A673 (cell line): Measurements from ENCODE around the gene RNF115. TPM values are rescaled to one million over a fixed set of nuclear protein-coding genes. Genes with fewer than 3 reads are reported as not detected.

Experiments
- BruUV-seq: library from RNA; stranded (reverse); fragments of 400-500 nt; replicated peaks from 2 replicates; lab custom pipeline; 2021; lab: Mats Ljungman, UMichigan
- CTCF ChIA-PET: fragments of 300-600 bp; sonication (Branson Sonifier 250); formaldehyde crosslinking; loops from one replicate; lab custom pipeline; 2022; ENCODE audit warnings: antibody characterized with exemption; lab: Charles Lee
- POLR2A ChIA-PET: fragments of 300-600 bp; sonication (Branson Sonifier 250); formaldehyde crosslinking; loops from one replicate; lab custom pipeline; 2022; ENCODE audit warnings: antibody characterized with exemption; ENCODE audit not compliant: low non-redundant PET; lab: Charles Lee
- DNase-seq: peaks from one replicate; pipeline ENCODE4 v3.0.0-alpha.2; 2015; ENCODE audit warnings: low spot score
- H3K27ac ChIP-seq: fragments of 200-600 bp; sonication (generic); 2 replicates; pipeline ENCODE4 v1.5.1; 2016; ENCODE audit warnings: mixed run types, low read depth, mild to moderate bottlenecking, mixed read lengths, antibody characterized with exemption, low read length; ENCODE audit not compliant: poor library complexity, severe bottlenecking
- H3K27me3 ChIP-seq: fragments of 200-600 bp; sonication (generic); replicated peaks from 2 replicates; pipeline ENCODE4 v1.6.1; 2017; ENCODE audit warnings: mixed run types, low read depth, mild to moderate bottlenecking, mixed read lengths, antibody characterized with exemption, low read length; ENCODE audit not compliant: insufficient read depth, poor library complexity
- H3K36me3 ChIP-seq: fragments of 200-600 bp; sonication (generic); 2 replicates; pipeline ENCODE4 v1.6.1; 2016; ENCODE audit warnings: mixed run types, mild to moderate bottlenecking, mixed read lengths, antibody characterized with exemption, low read length; ENCODE audit not compliant: insufficient read depth, poor library complexity, severe bottlenecking
- H3K4me1 ChIP-seq: fragments of 200-600 bp; sonication (generic); 2 replicates; pipeline ENCODE4 v1.6.1; 2017; ENCODE audit warnings: mixed run types, mild to moderate bottlenecking, mixed read lengths, antibody characterized with exemption, low read length; ENCODE audit not compliant: insufficient read depth, poor library complexity, severe bottlenecking
- H3K4me3 ChIP-seq: fragments of 200-600 bp; sonication (generic); 2 replicates; pipeline ENCODE4 v1.5.1; 2016; ENCODE audit warnings: low read depth, mixed run types, mild to moderate bottlenecking, mixed read lengths, low read length; ENCODE audit not compliant: poor library complexity, severe bottlenecking
- H3K9me3 ChIP-seq: fragments of 200-600 bp; sonication (generic); 2 replicates; pipeline ENCODE4 v1.6.1; 2016; ENCODE audit warnings: mixed run types, low read depth, mild to moderate bottlenecking, mixed read lengths, antibody characterized with exemption, low read length; ENCODE audit not compliant: poor library complexity, severe bottlenecking
- CTCF ChIP-seq: fragments of 300-800, 200-600 bp; sonication (generic); conservative IDR thresholded peaks from 2 replicates; pipeline ENCODE4 v1.5.1; 2017; ENCODE audit warnings: low read depth, mild to moderate bottlenecking, antibody characterized with exemption, low read length, moderate library complexity, mixed read lengths
- EZH2 ChIP-seq: fragments of 200-600 bp; sonication (generic); IDR thresholded peaks from 2 replicates; pipeline ENCODE4 v1.6.1; 2017; ENCODE audit warnings: borderline replicate concordance, low read depth, mild to moderate bottlenecking, mixed read lengths, antibody characterized with exemption, low read length; ENCODE audit not compliant: poor library complexity, severe bottlenecking
- intact Hi-C: fragments of 100-400 bp; cut with micrococcal nuclease; formaldehyde crosslinking; loops from one replicate; pipeline ENCODE4 v1.10.0; 2022; ENCODE audit not compliant: unreplicated experiment
- total RNA-seq: library from RNA; stranded (reverse); gene quantifications from 2 replicates; pipeline ENCODE4 v1.2.3, GENCODE V29; 2021

Gene RNF115
- total RNA-seq, 1 experiment from 2014 or later: 18.0 TPM

- H3K27ac ChIP-seq: no peak overlapping the region
- ChIA-PET CTCF (no interaction called here), POLR2A (no interaction called here)
- TF ChIP-seq EZH2 (no peak), CTCF (no peak)
- no peak overlapping the region for H3K4me3 ChIP-seq
- no peak for DNase-seq
- H3K4me1 ChIP-seq: no peaks in the 10 kb centered on the region
- intact Hi-C loops: no loop called here
- no peaks in the 10 kb centered on the region for H3K27me3 ChIP-seq
- H3K36me3 ChIP-seq: no peaks in the 10 kb centered on the region
- H3K9me3 ChIP-seq: no peaks in the 10 kb centered on the region
- no TSS peak for BruUV-seq
These were observed 37.6 kb downstream of the RNF115 start for GRCh38 chr1:145786271-145786670.

DNA sequence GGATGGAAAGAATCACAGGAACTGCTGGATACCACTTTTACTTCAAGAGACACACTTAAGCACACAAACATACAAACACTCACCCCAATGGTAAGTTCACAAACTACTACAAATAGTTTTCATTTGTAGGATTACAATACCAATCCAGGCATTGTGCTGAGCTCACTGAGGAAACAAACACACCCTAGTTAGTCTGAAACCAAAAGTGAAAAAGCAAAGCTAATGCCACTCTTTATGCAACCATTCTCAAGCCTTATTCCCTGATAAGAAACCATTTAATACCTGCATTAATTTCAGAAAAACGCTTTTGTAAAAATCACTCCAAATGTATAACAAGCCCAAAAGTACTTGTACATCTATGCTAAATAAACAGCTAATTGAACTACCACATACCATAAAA, 38.3 kb downstream of the RNF115 start:
- Histone ChIP-seq H3K27ac (no peak overlapping the region), H3K27me3 (no peaks in the 10 kb centered on the region), H3K4me3 (no peak overlapping the region), H3K36me3 (no peaks in the 10 kb centered on the region), H3K9me3 (no peaks in the 10 kb centered on the region), H3K4me1 (no peaks in the 10 kb centered on the region)
- no peak for TF ChIP-seq CTCF
- intact Hi-C loops: no loop called here
- ChIA-PET POLR2A (no interaction called here), CTCF (no interaction called here)
- no TSS peak for BruUV-seq
- DNase-seq: no peak

- Histone ChIP-seq H3K27me3 (no peaks in the 10 kb centered on the region), H3K27ac (no peak overlapping the region), H3K9me3 (no peaks in the 10 kb centered on the region), H3K36me3 (no peaks in the 10 kb centered on the region), H3K4me1 (no peaks in the 10 kb centered on the region), H3K4me3 (no peak overlapping the region)
- no peak for TF ChIP-seq EZH2
- no peak for TF ChIP-seq CTCF
- ChIA-PET CTCF (no interaction called here), POLR2A (no interaction called here)
- no TSS peak for BruUV-seq
- intact Hi-C loops: no loop called here
- DNase-seq: no peak
These were observed 39.5 kb downstream of the RNF115 start for GRCh38 chr1:145784409-145784808.
